ENCODE results near the gene RAB11A. TPM values are rescaled to one million over a fixed set of nuclear protein-coding genes. Genes with fewer than 3 reads are reported as not detected.

RAB11A gene
- total and polyA plus RNA-seq, 2 of the 13 experiments (the other 11 are each of a cell fraction or from before 2014, with no cell fraction given), result 161 to 162 TPM

- TF ChIP-seq ZNF879 (CRISPR knock-in tag; IDR thresholded peaks at IDR 0.05) (no peak), ZSCAN12 (CRISPR knock-in tag; IDR thresholded peaks at IDR 0.05) (peak; percentile 90), CBFB (CRISPR knock-in tag; IDR thresholded peaks at IDR 0.05) (peak; percentile 86), KLF13 (CRISPR knock-in tag; IDR thresholded peaks at IDR 0.05) (no peak), PAX8 (CRISPR knock-in tag; IDR thresholded peaks at IDR 0.05; ENCODE audit: borderline replicate concordance) (no peak), TIGD3 (CRISPR knock-in tag; IDR thresholded peaks at IDR 0.05; ENCODE audit: borderline replicate concordance) (no peak), DR1 (CRISPR knock-in tag; IDR thresholded peaks at IDR 0.05) (peak; percentile 86), SMARCC2 (IDR thresholded peaks at IDR 0.05) (no peak), HMGA1 (CRISPR knock-in tag; conservative IDR thresholded peaks at IDR 0.05) (no peak), KMT2B (CRISPR knock-in tag; IDR thresholded peaks at IDR 0.05) (peak; percentile 99), GATAD1 (CRISPR knock-in tag; IDR thresholded peaks at IDR 0.05) (peak; percentile 88), TRIM24 (CRISPR knock-in tag; IDR thresholded peaks at IDR 0.05) (no peak), ZBTB42 (CRISPR knock-in tag; IDR thresholded peaks at IDR 0.05) (peak; percentile 11; the same call in 1 of the 2 replicates), AHDC1 (CRISPR knock-in tag; IDR thresholded peaks at IDR 0.05; ENCODE audit: borderline replicate concordance) (peak; percentile 52; the same call in 1 of the 2 replicates), HOXA5 (CRISPR knock-in tag; IDR thresholded peaks at IDR 0.05) (peak; percentile 17), RNF219 (CRISPR knock-in tag; IDR thresholded peaks at IDR 0.05) (no peak), ADNP (CRISPR knock-in tag; IDR thresholded peaks at IDR 0.05) (no peak), ZNF138 (CRISPR knock-in tag; IDR thresholded peaks at IDR 0.05; ENCODE audit: low read depth) (peak; percentile 32; the same call in 1 of the 2 replicates), ZNF670 (CRISPR knock-in tag; IDR thresholded peaks at IDR 0.05; ENCODE audit: borderline replicate concordance) (peak; percentile 78; the same call in 1 of the 2 replicates), MAX (IDR thresholded peaks at IDR 0.05) (peak; percentile 72), ATF7-NPFF (CRISPR knock-in tag; IDR thresholded peaks at IDR 0.05; ENCODE audit: low read depth) (peak; percentile 47; the same call in 1 of the 2 replicates)
Measured at GRCh38 chr15:65869126-65869953, at the start of gene RAB11A (continued).

All from HepG2 (cell line).